Measurements from ENCODE around the gene EXOC3L1. TPM values are rescaled to one million over a fixed set of nuclear protein-coding genes. Genes with fewer than 3 reads are reported as not detected.

EXOC3L1 gene
- total RNA-seq, 1 experiment from 2014 or later, result not detected

DNA sequence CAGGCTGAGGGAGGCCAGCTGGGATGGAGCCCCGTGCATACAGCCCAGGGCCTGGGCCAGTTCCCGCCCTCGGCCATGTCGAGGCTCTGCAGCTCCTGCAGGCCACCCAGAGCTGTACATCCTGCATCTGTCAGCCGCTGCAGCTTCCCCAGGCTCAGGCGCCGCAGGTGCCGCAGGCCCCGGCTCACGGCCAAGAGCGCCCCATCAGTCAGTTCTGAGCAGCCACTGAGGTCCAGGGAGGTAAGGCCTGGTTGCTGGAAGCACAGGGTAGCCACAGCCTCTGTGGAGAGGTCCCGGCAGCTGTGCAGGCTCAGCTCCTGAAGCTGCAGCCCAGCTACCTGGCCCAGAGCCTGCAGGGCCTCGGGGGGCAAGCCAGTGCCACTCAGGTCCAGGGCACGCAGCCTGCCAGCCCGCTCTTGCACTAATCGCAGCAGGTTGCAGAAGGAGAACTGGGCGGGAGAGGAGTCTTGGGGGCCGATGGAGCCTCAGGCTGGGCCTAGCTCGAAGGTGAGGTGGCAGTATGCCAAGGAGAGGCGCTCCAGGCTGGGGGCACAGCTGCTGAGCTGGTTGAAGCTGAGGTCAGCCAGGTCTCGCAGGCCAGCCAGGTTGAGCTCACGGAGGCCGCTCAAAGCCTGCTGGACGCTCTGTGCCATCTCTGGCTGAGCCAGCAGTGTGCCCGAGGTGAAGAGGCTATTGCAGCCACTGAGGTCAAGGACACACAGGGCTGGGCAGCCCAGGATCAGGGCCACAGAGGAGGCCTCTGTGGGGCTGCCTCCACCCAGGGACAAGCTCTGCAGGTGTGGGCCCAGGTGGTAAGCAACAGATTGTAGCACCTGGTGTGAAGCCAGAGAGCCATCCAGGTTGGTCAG, 20.4 kb upstream of the EXOC3L1 start:
- no peak overlapping the region for H2AFZ ChIP-seq
- no peak overlapping the region for H3K4me3 ChIP-seq
- TF ChIP-seq EZH2 (IDR thresholded peaks at IDR 0.05; ENCODE audit: low read depth) (no peak), CTCF (conservative IDR thresholded peaks at IDR 0.05) (no peak)
- no peaks in the 10 kb centered on the region for H4K20me1 ChIP-seq (ENCODE audit: insufficient read depth)
- no peaks in the 10 kb centered on the region for H3K9me2 ChIP-seq (ENCODE audit: insufficient read depth)
- peaks cover 73% of the 10 kb centered on the region for H3K4me1 ChIP-seq (replicated peaks; ENCODE audit: insufficient read depth)
- no peaks in the 10 kb centered on the region for H3K36me3 ChIP-seq (ENCODE audit: low read depth)
- BruUV-seq (replicated peaks), result no TSS peak
- H3K4me2 ChIP-seq, result no peak overlapping the region
- peaks cover 72% of the 10 kb centered on the region for H3F3A ChIP-seq (ENCODE audit: insufficient read depth, low read depth)
- H3K27me3 ChIP-seq (ENCODE audit: insufficient read depth, low read depth), result no peaks in the 10 kb centered on the region
- intact Hi-C loops (cut with micrococcal nuclease; ENCODE audit: unreplicated experiment), result no loop called here
- no peak for DNase-seq
- H3K79me2 ChIP-seq (ENCODE audit: low read depth), result no peaks in the 10 kb centered on the region
- no peak overlapping the region for H3K27ac ChIP-seq
- ChIA-PET CTCF (no interaction called here), POLR2A (ENCODE audit: unreplicated experiment) (interaction anchor here (0.6 kb wide), 1 partner anchor 16 kb away, joined by 3 read pairs; no protein-coding TSS in a partner anchor)
- H3K9me3 ChIP-seq (ENCODE audit: insufficient read depth, low read depth), result no peaks in the 10 kb centered on the region

DNA sequence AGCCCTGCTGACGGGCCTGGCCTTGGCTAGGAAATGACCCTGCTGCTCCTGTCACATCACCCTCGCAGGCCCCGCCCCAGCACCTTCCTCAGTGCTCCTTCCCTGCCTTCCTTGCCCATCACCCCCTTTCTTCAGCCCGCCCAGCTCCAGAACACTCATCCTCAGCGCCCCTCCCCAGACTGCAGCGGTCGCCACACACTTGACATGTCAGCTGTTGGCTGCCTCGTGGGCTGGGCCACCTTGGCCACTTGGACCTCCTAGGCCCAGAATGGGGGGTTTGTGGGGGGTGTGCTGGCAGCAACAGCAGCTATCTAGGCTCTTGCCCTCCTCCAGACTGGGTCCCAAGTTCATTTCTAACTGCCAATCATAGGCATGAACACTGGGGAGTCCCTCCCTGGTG, 19.6 kb upstream of the EXOC3L1 start:
- CTCF ChIA-PET, result no interaction called here
- BruUV-seq (replicated peaks), result no TSS peak

More for the DNA sequence above, 19.6 kb upstream of the EXOC3L1 start:
- Histone ChIP-seq H3K9me2 (ENCODE audit: insufficient read depth) (no peaks in the 10 kb centered on the region), H4K20me1 (ENCODE audit: insufficient read depth) (no peaks in the 10 kb centered on the region), H3K36me3 (ENCODE audit: low read depth) (no peaks in the 10 kb centered on the region), H3K4me2 (no peak overlapping the region), H3K9me3 (ENCODE audit: insufficient read depth, low read depth) (no peaks in the 10 kb centered on the region), H3K27ac (no peak overlapping the region), H3K79me2 (ENCODE audit: low read depth) (no peaks in the 10 kb centered on the region), H3K4me3 (no peak overlapping the region), H3K4me1 (replicated peaks; ENCODE audit: insufficient read depth) (peaks cover 66% of the 10 kb centered on the region), H2AFZ (no peak overlapping the region), H3K27me3 (ENCODE audit: insufficient read depth, low read depth) (no peaks in the 10 kb centered on the region), H3F3A (ENCODE audit: insufficient read depth, low read depth) (peaks cover 77% of the 10 kb centered on the region)
- intact Hi-C loops (cut with micrococcal nuclease; ENCODE audit: unreplicated experiment), result no loop called here
- no peak for DNase-seq
- TF ChIP-seq EZH2 (IDR thresholded peaks at IDR 0.05; ENCODE audit: low read depth) (no peak), CTCF (conservative IDR thresholded peaks at IDR 0.05) (no peak)
- POLR2A ChIA-PET (ENCODE audit: unreplicated experiment), result no interaction called here

Measured in PC-9 (cell line).